GM18951 (cell line): Measurements from ENCODE around the gene GABBR2.

Experiments used
- POLR2A ChIP-seq: IDR thresholded peaks from 4 replicates; pipeline ENCODE4 v1.6.1; 2011; ENCODE audit warnings: mild to moderate bottlenecking; ENCODE audit not compliant: insufficient read length, insufficient read depth; ENCODE audit errors: extremely low read depth
- in situ Hi-C: fragments of 300-500 bp; cut with MboI; formaldehyde crosslinking; loops from one replicate; pipeline ENCODE4 v1.12.0; 2022; ENCODE audit warnings: low sequenced_read_pairs, mixed read lengths, inconsistent platforms; ENCODE audit not compliant: unreplicated experiment

Gene GABBR2

DNA sequence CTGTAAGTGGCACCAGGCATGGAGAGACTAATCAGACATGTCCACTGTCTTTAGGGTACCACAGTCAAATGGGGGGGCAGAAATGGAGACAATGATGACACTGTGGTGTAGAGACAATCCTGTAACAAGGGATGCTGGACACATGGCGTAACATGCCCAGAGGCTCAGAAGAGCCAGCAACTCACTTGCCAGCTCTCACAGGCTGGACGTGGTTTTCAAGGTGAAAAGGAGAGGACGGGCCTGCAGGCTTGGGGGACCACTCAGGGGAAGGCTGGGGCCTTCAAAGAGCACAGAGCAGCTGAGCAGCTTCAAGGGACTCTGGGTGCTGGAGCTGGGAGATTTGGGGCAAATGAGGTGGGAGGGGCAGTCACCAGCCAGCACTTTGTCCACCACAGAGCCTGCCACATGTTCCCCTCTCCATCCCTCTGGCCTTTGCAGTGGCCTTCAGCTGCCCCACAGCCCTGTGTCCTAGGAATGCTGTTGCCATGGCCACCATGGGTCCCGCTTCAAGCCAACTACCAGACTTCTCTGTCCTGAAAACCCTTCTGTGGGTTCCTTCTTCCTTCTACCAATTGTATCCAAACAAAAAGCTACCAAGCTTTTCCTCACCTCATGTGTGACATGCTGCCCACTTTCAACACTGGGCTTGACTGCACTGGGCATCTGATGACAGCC lies 140.4 kb downstream of the GABBR2 start:
- TF ChIP-seq POLR2A, result no peak
- in situ Hi-C loops, result no loop called here

DNA sequence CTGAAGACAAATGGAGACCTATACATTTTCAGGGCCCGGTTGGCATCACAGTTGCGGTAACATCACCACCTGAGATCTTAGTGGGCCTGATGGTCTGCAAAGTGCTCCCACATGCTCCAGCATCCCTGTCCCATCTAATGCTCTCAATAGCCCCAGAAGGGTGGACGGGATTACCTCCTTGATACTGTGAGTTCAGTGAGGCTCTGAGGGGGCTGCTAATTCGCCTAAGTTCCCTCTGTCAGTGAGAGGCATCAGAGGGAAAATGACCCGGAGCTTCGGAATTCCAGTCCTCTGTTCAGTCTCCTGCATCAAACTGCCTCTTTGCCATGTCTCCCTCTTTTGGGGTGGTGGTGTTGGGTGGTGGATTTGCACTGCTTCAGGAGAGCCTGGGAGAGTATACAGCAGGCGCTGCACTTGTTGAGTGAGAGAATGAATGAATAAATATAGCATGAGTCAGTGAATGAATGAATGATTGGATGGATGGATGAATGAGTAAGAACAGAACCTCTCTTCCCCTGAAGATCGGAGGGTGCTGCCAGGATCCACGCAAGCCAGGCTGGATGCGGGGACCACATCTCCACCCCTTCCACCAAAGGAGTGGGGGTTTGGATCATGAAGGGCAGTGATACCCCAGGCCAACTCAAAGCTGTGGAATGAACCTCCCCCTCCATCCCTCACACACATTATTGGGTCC lies 141.0 kb downstream of the GABBR2 start:
- no peak for TF ChIP-seq POLR2A
- in situ Hi-C loops, result no loop called here

DNA sequence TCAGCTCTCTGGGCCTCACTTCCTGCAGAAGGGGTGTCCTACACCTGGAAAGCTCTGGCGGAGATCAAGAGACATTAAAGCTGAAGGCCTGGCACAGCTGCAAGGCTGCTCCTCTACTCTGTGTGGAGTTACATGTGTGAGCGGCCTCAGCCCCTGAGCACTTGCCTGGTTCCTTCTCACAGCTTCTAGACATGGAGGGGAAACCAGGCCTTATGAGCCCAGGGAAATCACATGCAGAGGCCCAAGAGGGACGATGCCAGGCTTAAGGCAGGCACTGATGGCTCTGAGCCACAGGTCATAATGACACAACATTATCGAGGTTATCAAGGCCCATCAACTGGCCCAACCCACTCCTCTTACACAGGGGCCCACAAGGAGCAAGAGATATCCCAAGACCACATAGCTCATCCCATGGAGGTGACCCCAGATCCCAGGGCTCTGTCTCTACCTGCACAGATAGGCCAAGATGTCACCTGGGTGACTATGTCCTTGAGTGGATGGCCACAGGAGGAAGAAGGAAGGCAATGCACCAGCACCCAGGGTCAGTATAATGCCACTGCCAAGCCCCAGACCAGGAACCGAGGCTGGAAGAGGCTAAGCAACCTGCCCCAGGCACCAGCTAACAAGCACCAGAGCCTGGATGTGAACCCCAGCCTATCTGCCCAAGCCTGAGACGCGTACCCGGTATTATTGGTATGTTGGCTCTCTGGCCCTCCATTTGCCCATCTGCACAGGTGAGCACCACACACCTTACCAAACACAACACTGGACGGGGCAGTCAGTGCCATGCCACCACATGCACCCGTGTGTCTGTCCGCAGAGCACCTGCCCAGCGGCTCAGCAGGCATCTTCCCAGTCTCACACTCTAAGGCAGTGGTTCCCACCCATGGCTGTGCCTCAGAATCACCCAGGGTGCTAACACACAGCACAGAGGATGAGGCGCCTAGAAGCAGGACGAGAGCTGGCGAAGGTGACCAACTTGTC lies 143.3 kb downstream of the GABBR2 start:
- in situ Hi-C loops, result no loop called here
- no peak for TF ChIP-seq POLR2A

DNA sequence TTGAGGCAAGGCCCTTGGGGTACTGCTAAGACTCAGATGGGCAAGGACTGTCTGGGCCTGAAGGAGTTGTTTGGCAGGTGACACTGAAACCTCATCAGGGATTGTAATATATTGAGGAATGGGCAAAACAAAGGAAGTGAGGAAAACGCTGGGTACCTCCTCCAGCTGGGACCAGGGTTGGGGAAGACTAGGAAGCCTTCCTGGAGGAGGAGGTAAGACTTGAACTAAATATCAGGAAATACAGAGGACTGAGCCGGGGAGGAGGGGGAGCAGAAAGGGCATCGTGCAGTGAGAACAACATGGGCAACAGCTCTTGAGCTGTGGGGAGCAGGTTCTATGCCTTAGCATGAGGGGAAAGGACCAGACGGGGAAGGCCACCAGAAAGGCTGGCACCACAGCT lies 144.0 kb downstream of the GABBR2 start:
- in situ Hi-C loops, result no loop called here
- no peak for TF ChIP-seq POLR2A

DNA sequence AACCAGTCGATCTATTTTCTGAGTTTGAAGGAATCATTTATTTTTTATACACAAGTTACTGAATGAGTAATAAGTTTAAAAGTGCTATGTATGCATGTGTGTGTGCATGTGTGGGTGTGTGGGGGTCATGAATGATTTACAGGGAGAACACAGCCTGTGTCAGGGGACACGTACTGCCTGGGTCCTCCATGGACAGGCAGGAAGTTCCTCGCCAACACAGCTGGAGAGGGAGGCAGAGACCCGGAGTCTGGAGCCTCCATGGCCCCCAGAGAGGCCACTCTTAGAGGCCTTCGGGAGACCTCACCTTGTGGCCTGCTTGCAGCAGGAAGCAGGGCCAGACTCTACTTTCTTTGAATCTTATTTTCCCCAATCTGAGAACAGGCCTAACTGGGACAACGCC lies 144.7 kb downstream of the GABBR2 start:
- in situ Hi-C loops, result no loop called here
- no peak for TF ChIP-seq POLR2A

DNA sequence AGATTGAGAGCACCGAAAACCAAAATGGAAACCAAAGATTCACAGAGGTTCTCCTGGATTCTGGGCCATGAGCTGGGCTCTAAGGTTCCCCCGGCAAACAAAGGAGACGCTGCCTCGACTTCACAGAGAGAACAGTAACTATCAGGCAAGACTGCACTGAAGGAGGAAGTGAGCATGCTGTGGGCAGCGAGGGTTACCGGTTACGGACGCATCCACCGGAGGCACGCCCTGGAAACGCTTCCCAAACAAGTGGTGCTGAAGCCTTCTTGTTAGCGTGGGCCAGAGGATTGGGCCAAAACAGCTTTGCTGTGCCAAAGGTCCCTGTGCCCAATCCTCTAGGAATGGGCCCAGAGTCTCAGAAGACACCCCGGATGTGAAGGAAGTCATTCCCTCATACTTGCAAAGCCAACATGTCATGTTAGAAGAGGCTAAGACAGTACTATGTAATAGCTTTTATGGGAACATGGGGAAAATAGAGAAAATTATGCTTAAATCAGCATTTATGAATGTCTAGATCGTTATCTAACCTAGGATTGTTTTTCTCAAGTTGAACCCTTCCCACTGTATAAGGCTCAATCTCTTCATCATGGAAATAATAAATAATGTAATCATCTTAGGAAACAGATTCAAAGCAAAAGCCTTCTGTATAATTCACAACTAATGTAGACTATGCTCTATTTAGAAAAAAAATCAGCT lies 145.4 kb downstream of the GABBR2 start:
- in situ Hi-C loops, result no loop called here
- no peak for TF ChIP-seq POLR2A

DNA sequence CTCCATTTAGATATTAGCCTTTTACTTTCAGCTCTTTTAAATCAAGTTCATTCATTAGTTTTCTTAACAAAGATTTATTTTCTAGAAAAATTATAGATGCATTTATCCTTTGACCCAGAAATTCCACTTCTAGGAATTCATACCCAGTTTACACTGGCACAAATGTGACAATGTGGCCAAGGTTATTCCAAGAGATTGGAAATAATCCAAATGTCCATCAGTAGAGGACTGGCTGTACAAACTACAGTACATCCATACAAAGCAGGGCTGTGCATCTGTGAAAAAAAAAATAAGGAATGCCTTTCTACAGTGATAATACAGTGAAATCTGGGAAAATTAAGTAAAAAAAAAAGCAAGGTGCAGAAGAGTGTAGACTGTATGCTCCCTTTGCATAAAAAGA lies 149.2 kb downstream of the GABBR2 start:
- TF ChIP-seq POLR2A, result no peak
- in situ Hi-C loops, result no loop called here

DNA sequence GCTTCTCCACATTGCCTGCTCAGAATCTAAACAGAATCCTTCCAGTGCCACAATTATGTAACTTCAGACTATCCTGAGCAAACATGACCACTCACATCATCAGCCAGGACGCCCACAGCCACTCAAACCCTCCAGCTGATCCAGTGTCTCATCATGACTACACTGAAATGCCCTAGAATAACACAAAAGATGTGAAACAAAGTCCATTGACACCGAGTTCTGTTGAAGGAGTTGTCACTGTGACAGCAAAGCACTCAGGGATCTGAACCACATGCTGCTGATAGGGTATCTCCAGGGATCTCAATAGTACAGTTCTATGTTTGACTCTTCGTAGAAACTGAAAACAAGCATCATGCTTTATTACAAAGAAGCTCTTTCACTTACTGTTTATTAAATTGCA lies 150.2 kb downstream of the GABBR2 start:
- TF ChIP-seq POLR2A, result no peak
- in situ Hi-C loops, result no loop called here

DNA sequence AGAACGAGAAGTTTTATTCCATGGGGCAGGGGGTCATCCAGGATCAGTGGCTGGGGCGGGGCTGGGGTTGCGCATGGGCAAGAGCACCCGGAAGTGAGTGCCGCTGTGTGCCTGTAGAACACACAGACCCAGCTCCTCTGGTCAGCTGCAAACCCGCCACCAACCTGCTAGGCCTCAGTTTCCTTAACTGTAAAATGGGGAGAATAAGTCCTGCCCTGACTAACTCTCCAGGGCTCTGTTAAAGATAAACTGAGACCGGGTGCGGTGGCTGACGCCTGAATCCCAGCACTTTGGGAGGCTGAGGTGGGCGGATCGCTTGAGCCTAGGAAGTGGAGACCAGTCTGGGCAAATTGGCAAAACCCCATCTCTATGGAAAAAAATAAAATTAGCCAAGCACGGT lies 152.2 kb downstream of the GABBR2 start:
- in situ Hi-C loops, result no loop called here
- TF ChIP-seq POLR2A, result no peak

DNA sequence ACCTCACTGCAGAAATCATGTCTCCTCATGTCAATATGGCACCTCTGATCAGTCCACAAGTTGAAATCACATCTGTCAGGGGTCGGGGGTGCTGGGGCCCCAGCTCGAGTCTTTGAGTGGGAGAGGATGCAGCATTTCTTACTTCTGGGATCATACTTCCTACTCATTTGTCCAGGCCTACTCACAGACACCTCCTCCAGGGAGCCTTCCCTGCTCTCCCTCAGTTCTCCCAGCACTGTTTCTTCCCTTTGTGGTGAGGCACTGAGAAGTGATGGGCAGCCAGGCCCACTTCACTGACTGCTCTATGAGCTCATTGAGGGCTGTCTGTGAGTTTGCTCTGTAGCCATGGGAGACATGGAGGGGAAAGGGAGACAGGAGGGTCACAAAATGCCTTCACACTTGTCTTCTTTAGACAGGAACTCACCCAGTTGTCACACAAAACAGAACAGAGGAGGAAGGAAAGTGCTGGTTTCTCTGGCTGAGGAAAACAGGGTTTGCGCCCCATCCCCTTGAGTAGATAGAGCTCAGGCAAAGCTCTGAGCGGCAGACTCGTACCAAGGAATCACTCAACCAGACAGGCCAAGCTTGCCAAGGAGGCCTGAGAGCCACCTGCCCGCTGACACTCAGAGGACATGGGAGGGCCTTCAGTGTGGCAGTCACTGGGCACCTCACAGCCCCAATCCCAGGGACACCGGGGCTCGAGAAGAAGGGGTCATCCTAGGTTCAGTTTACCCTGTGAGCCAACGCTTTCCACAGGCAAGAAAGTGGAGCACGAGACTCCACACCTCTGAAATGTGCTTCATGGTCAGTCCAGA lies 152.9 kb downstream of the GABBR2 start:
- TF ChIP-seq POLR2A, result no peak
- in situ Hi-C loops, result no loop called here

DNA sequence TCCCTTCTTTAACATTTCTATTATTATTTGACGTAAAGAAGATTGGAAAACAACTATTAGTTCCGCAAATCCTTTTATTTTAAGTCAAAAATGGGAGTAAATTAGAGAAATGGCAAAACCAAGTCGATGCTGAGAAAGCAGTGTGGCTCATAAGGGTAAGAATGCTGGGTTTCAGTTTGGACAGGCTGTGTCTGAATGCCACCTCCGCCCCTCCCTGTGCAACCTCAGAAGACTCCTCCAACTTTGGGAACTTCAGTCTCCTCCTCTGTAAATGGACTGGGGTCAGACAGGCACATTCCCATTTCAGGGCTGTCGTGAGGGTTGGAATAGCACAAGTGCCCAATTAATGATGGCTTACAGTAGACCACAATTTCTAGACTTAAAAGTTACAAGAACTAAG lies 154.0 kb downstream of the GABBR2 start:
- no peak for TF ChIP-seq POLR2A
- in situ Hi-C loops, result no loop called here

DNA sequence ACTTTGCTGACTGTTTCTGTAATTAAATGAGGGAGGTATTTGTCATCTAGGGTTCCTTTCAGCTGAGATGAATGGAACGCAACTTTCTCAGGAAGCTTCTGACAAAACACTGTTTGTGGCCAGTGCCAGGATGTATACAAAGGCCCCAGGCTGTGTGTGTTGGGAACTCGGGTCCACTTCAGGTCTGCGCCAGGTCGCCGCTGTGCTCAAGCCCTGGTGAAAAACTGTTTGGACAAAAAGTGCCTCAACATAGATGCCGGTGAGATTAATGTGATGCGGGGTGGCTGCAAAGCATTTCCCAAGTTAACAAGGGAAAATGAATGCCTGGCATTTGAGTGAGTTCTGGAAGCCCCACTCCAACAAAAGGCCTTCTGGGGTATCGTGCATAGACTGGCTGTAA lies 156.4 kb downstream of the GABBR2 start:
- in situ Hi-C loops, result no loop called here
- TF ChIP-seq POLR2A, result no peak
